Gastroesophageal sphincter (tissue), 3 donors: ENCODE measurements around the gene RMND1.

ENCODE experiments used
- EP300 ChIP-seq: sonication (generic); formaldehyde crosslinking; IDR thresholded peaks from one replicate; pipeline ENCODE4 v1.6.1; 2017; ENCODE audit warnings: antibody characterized with exemption, mild to moderate bottlenecking
- POLR2A ChIP-seq, 2 donors: fragments of 450-650 bp; IDR thresholded peaks; one replicate each; pipeline ENCODE4 v1.6.1; 2017; ENCODE audit warnings: antibody characterized with exemption in 2 of 2, mild to moderate bottlenecking in 2 of 2, moderate library complexity in 1 of 2
- POLR2AphosphoS5 ChIP-seq: sonication (generic); formaldehyde crosslinking; IDR thresholded peaks from one replicate; pipeline ENCODE4 v1.6.1; 2017; ENCODE audit warnings: antibody characterized with exemption
- TF ChIP-seq, protein P1 (sequence below), 4 experiments: fragments of 200-600 bp in 2 of 4; fragments of 450-650 bp in 2 of 4; sonication (generic) in 1 of 4; IDR thresholded peaks; one replicate each; pipeline ENCODE4 v1.5.1; 2017 to 2019; ENCODE audit warnings: antibody characterized with exemption in 4 of 4, mild to moderate bottlenecking in 2 of 4, moderate library complexity in 2 of 4

DNA sequence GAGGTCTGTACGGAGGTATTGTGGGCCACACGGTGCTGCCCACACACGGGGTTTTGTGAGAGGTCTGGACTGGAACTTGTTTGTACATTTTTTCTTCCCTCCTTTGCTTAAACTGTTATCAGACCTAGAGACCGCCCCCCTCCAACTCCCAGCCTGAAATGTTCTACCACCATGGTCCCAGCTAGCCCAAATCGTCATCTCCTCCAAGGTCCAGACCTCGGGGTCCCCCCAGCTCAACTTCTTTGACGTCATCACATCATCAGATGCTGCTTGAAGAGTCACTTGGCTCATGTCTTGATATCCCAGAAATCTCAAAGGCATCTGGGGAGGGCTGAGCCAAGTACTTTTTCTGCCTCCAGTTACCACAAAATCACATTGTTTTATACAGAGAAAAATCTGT is 39.1 kb upstream of the RMND1 start:
- TF ChIP-seq, protein P1, sequence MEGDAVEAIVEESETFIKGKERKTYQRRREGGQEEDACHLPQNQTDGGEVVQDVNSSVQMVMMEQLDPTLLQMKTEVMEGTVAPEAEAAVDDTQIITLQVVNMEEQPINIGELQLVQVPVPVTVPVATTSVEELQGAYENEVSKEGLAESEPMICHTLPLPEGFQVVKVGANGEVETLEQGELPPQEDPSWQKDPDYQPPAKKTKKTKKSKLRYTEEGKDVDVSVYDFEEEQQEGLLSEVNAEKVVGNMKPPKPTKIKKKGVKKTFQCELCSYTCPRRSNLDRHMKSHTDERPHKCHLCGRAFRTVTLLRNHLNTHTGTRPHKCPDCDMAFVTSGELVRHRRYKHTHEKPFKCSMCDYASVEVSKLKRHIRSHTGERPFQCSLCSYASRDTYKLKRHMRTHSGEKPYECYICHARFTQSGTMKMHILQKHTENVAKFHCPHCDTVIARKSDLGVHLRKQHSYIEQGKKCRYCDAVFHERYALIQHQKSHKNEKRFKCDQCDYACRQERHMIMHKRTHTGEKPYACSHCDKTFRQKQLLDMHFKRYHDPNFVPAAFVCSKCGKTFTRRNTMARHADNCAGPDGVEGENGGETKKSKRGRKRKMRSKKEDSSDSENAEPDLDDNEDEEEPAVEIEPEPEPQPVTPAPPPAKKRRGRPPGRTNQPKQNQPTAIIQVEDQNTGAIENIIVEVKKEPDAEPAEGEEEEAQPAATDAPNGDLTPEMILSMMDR (IDR thresholded peaks at IDR 0.05), result no peak
- TF ChIP-seq POLR2A (IDR thresholded peaks at IDR 0.05) (no peak), EP300 (no peak), POLR2AphosphoS5 (no peak)
